SK-N-MC (cell line): ENCODE data around the gene C19orf38.

Experiments
- EZH2 ChIP-seq: fragments of 200-600 bp; sonication (generic); IDR thresholded peaks from one replicate; pipeline ENCODE4 v1.6.1; 2017; ENCODE audit warnings: antibody characterized with exemption
- FOXP2 ChIP-seq: optimal IDR thresholded peaks from 2 replicates; pipeline ENCODE3; 2011; ENCODE audit warnings: mild to moderate bottlenecking, moderate library complexity; ENCODE audit not compliant: insufficient read depth; ENCODE audit errors: extremely low read length, control extremely low read depth
- POLR2AphosphoS5 ChIP-seq: IDR thresholded peaks from 2 replicates; pipeline ENCODE4 v1.6.1; 2012; ENCODE audit warnings: mild to moderate bottlenecking, low read depth, low read length, borderline replicate concordance

- no peak for TF ChIP-seq POLR2AphosphoS5
- no peak for TF ChIP-seq EZH2
- TF ChIP-seq FOXP2 = no peak
Measured at GRCh38 chr19:10836479-10837330, 11.5 kb upstream of the C19orf38 start.
